Measurements from ENCODE around the gene CFAP20DC. TPM values are rescaled to one million over a fixed set of nuclear protein-coding genes. Genes with fewer than 3 reads are reported as not detected.

CFAP20DC gene
- total and polyA plus RNA-seq, 2 of the 4 experiments (the other 2 are of a cell fraction) = 1.2 to 1.6 TPM

DNA sequence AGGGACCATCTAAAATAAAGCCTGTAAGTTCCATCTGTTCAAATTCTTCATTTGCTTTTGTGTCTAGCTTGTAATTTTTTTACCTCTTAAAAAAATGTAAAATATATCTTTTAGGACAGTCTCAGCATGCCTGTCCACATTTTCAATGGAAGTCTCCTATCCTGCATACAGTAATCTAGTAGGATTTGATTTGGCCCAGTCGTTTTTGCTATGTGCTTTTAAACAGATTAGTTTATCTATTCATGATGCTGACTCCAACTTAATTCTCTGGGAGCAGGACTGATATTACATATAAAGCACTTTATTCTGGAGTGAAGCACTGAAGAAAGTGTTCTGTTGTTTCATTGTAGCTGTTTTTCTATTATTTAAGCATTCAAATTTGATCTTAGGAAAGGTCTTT lies 38.9 kb upstream of the CFAP20DC start:
- H3K4me3 ChIP-seq (ENCODE audit: insufficient read depth, low read depth, low read length) = no peak overlapping the region
- H4K5ac ChIP-seq (ENCODE audit: low read depth, low read length) = no peak overlapping the region
- H3K23ac ChIP-seq (ENCODE audit: low read depth, low read length) = no peak overlapping the region
- no peak overlapping the region for H3K4ac ChIP-seq (ENCODE audit: low read depth, low read length)
- H2AK5ac ChIP-seq (ENCODE audit: low read depth, low read length) = no peak overlapping the region
- no peak overlapping the region for H3K27ac ChIP-seq (ENCODE audit: insufficient read depth, low read length)
- no peak overlapping the region for H3K9ac ChIP-seq (ENCODE audit: low read depth, low read length)
- no peak for DNase-seq
- H3K27me3 ChIP-seq (ENCODE audit: control insufficient read depth, insufficient read depth, low read length) = no peaks in the 10 kb centered on the region
- CTCF ChIA-PET = interaction anchor here (0.6 kb wide), 2 partner anchors 224 to 385 kb away, joined by 3 to 4 read pairs; no protein-coding TSS in a partner anchor
- no peak overlapping the region for H4K8ac ChIP-seq (ENCODE audit: low read depth in 2 of 2, low read length in 2 of 2)
- H3K14ac ChIP-seq (replicated peaks; ENCODE audit: low read depth, low read length) = no peak overlapping the region
- H3K9me3 ChIP-seq (ENCODE audit: control insufficient read depth, insufficient read depth, low read length) = no peaks in the 10 kb centered on the region
- WGBS, 2 experiments (ENCODE audit: extremely low coverage in 2 of 2, insufficient read length in 1 of 2) = no CpG with 5 or more reads among the region's 1 CpG
- no peak overlapping the region for H2BK15ac ChIP-seq (ENCODE audit: low read depth, low read length)
- H3K36me3 ChIP-seq (ENCODE audit: control insufficient read depth, insufficient read depth, low read length) = no peaks in the 10 kb centered on the region
- H2BK20ac ChIP-seq (ENCODE audit: low read depth, low read length) = no peak overlapping the region
- H2AFZ ChIP-seq (replicated peaks; ENCODE audit: low read length, poor library complexity) = no peak overlapping the region
- intact Hi-C loops (cut with micrococcal nuclease) = no loop called here
- no peak for ATAC-seq (ENCODE audit: low read depth)
- H3K18ac ChIP-seq (ENCODE audit: low read depth, low read length) = no peak overlapping the region
- no peak overlapping the region for H2AK9ac ChIP-seq (replicated peaks; ENCODE audit: low read depth, low read length, poor library complexity)
- H3K79me1 ChIP-seq (ENCODE audit: low read depth in 1 of 2, low read length in 2 of 2) = no peaks in the 10 kb centered on the region
- POLR2A ChIA-PET (ENCODE audit: unreplicated experiment) = no interaction called here
- H2BK5ac ChIP-seq (ENCODE audit: low read depth, low read length, poor library complexity, severe bottlenecking) = no peak overlapping the region
- H3K4me2 ChIP-seq (ENCODE audit: low read depth, low read length) = no peak overlapping the region
- dilution Hi-C loops (cut with HindIII; ENCODE audit: low sequenced_read_pairs, unreplicated experiment) = no loop called here
- H3K9me1 ChIP-seq (ENCODE audit: insufficient read depth, low read length) = no peaks in the 10 kb centered on the region
- in situ Hi-C loops (cut with MboI; ENCODE audit: low sequenced_read_pairs) = no loop called here
- no peak for TF ChIP-seq FOS (IDR thresholded peaks at IDR 0.05; ENCODE audit: low read depth, low read length)
- no peak for TF ChIP-seq BHLHE40 (IDR thresholded peaks at IDR 0.05; ENCODE audit: low read depth, low read length)
- no peak for TF ChIP-seq RCOR1 (IDR thresholded peaks at IDR 0.05; ENCODE audit: insufficient replicate concordance, low read length)
- no peak for TF ChIP-seq MAZ (IDR thresholded peaks at IDR 0.05; ENCODE audit: borderline replicate concordance, low read depth, low read length)
- TF ChIP-seq, protein P1, sequence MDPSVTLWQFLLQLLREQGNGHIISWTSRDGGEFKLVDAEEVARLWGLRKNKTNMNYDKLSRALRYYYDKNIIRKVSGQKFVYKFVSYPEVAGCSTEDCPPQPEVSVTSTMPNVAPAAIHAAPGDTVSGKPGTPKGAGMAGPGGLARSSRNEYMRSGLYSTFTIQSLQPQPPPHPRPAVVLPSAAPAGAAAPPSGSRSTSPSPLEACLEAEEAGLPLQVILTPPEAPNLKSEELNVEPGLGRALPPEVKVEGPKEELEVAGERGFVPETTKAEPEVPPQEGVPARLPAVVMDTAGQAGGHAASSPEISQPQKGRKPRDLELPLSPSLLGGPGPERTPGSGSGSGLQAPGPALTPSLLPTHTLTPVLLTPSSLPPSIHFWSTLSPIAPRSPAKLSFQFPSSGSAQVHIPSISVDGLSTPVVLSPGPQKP (IDR thresholded peaks at IDR 0.05; ENCODE audit: borderline replicate concordance, low read depth, low read length) = no peak
- TF ChIP-seq RFX5 (IDR thresholded peaks at IDR 0.05; ENCODE audit: low read depth, low read length) = no peak
- no peak for TF ChIP-seq SMC3 (IDR thresholded peaks at IDR 0.05; ENCODE audit: low read depth, low read length)
- H3K56ac ChIP-seq (ENCODE audit: extremely low read depth, insufficient read depth, low read length) = no peak overlapping the region
- no TSS peak for BruUV-seq (replicated peaks)
- H4K91ac ChIP-seq (ENCODE audit: insufficient read depth, low read depth, low read length) = no peak overlapping the region
- no peaks in the 10 kb centered on the region for H4K20me1 ChIP-seq (ENCODE audit: insufficient read depth, low read length)
- H2BK120ac ChIP-seq (ENCODE audit: low read depth, low read length) = no peak overlapping the region
- H3K4me1 ChIP-seq (ENCODE audit: control insufficient read depth, insufficient read depth, low read length) = peaks cover 2% of the 10 kb centered on the region; the same call in 1 of the 2 replicates
